Lung (tissue), 16 donors: ENCODE data around the gene SUPT3H. TPM values are rescaled to one million over a fixed set of nuclear protein-coding genes. Genes with fewer than 3 reads are reported as not detected.
A peak's percentile ranks its signal among the peaks of the same experiment; 100 is the strongest.

ENCODE experiments used
- ATAC-seq: fragments of 200-7000 bp; cut with Tn5 transposase; one replicate; pipeline ENCODE4 v1.9.1; 2020; ENCODE audit warnings: moderate number of reproducible peaks; ENCODE audit not compliant: insufficient read depth, low FRiP score
- DNase-seq, 3 donors: peaks; one replicate each; pipeline ENCODE4 v3.0.0-alpha.2; 2013 to 2017
- H3K27ac ChIP-seq, 2 donors: one replicate each; pipeline ENCODE4 v1.5.1; 2013; ENCODE audit warnings: mild to moderate bottlenecking in 2 of 2, moderate library complexity in 2 of 2, control low read depth in 1 of 2, inconsistent platforms in 1 of 2, low read depth in 1 of 2, low read length in 1 of 2
- H3K27me3 ChIP-seq, 3 donors: one replicate each; pipeline ENCODE4 v1.5.1; 2013; ENCODE audit warnings: low read length in 2 of 3; ENCODE audit not compliant: control insufficient read depth in 3 of 3, insufficient read depth in 3 of 3
- H3K36me3 ChIP-seq, 4 donors: one replicate each; pipeline ENCODE4 v1.5.1; 2013; ENCODE audit warnings: low read length in 4 of 4, mild to moderate bottlenecking in 1 of 4, moderate library complexity in 1 of 4; ENCODE audit not compliant: control insufficient read depth in 4 of 4, insufficient read depth in 4 of 4
- H3K4me1 ChIP-seq, 5 donors: one replicate each; pipeline ENCODE4 v1.5.1; 2013; ENCODE audit warnings: low read length in 5 of 5, mild to moderate bottlenecking in 2 of 5, moderate library complexity in 1 of 5; ENCODE audit not compliant: control insufficient read depth in 5 of 5, insufficient read depth in 5 of 5
- H3K4me3 ChIP-seq: one replicate; pipeline ENCODE4 v1.5.1; 2013; ENCODE audit warnings: mild to moderate bottlenecking, control low read depth, moderate library complexity
- H3K9ac ChIP-seq, 2 donors: one replicate each; pipeline ENCODE4 v1.5.1; 2013; ENCODE audit warnings: low read length in 2 of 2, control low read depth in 1 of 2; ENCODE audit not compliant: insufficient read depth in 1 of 2
- H3K9me3 ChIP-seq, 4 donors: one replicate each; pipeline ENCODE4 v1.5.1; 2013; ENCODE audit warnings: low read length in 3 of 4, mild to moderate bottlenecking in 1 of 4, moderate library complexity in 1 of 4; ENCODE audit not compliant: control insufficient read depth in 4 of 4, insufficient read depth in 3 of 4
- CTCF ChIP-seq: IDR thresholded peaks from 2 replicates; pipeline ENCODE4 v1.5.1; 2012; ENCODE audit warnings: mild to moderate bottlenecking; ENCODE audit errors: control extremely low read depth, extremely low read depth
- WGBS, 2 donors: extraction: QIAGEN DNeasy Blood & Tissue Kit; methylation state at CpG; one replicate each; pipeline ENCODE4 v1.1.7; 2013; 5-methylcytosine and 5-hydroxymethylcytosine counted together
- long read RNA-seq, 5 donors: transcript quantifications; one replicate each; lab custom pipeline, GENCODE V29; 2026
- polyA plus RNA-seq, 2 donors: library from polyadenylated mRNA; stranded (reverse); fragments of 200-250 nt; gene quantifications; one replicate each; pipeline ENCODE4 v1.2.1, GENCODE V29; 2013
- total RNA-seq, 2 donors: library from RNA; depleted of rRNA in 1 of 2; stranded (reverse); fragments of >200 nt in 1 of 2; gene quantifications; one replicate each; pipeline ENCODE4 v1.2.1, GENCODE V29; 2014 to 2021
- donor health status: control.
- donor health status: control.
- donor health status: Bipolar disorder and iron deficiency.
- donor health status: healthy.
- donor health status: DM: yes; HTN: yes; CAD: no.

SUPT3H gene
- 10 to 100 TPM in 1 of 2 donors, 1 to 10 TPM in 1; 6.8 to 17.4 TPM for total RNA-seq
- 1 to 10 TPM; 5.2 to 9.6 TPM for polyA plus RNA-seq
- long read RNA-seq, donor 1, partial matches to known transcripts: 6 of 6 reads
- long read RNA-seq, donor 1, other reads (novel, unspliced or antisense): 0 of 6 reads
- long read RNA-seq, donor 2: 0 reads
- long read RNA-seq, donor 3, partial matches to known transcripts: 6 of 6 reads
- long read RNA-seq, donor 3, other reads (novel, unspliced or antisense): 0 of 6 reads
- long read RNA-seq, donor 4: 0 reads
- long read RNA-seq, donor 5, partial matches to known transcripts: 6 of 6 reads
- long read RNA-seq, donor 5, other reads (novel, unspliced or antisense): 0 of 6 reads

DNA sequence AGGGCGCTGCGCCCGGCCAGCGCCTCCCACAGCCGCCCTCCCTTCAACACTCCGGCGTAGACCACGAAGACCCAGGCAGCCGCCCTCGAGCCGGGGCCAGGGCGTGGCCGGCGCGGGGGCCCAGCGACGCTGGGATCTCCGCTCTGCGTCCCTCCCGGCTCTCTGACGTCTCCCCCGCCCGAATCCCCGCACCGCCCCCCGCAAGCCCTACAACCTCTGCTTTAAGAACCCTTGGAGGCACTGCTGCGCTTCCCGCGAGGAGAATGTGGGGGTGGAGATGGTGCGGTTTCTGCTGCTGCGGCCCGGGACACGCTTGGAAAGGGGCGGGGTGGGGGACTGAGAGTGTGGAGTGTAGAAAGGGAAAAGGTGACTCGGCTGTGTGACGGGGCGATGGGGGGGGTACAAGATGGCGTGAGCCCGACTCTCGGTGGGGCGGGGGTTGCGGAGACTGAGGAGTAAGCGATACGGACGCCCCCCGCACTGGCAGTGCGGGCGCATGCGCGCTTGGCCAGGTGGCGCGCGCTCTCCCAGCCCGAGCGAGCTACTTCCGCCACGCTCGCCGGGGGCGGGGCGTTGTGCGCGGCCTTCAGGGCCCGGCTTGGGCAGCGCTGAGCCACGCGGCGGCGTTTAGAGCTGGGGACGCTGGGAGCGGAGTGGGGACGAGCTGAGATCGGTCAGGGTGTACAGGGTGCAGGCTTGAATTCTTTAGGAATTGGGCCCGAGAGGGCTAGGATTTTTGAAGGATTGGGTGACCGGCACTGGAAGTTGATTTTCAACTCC is at the start of gene SUPT3H:
Gene SUPT3H (minus strand): TSS at position 381 of the 780 bp plus-strand sequence.
- DNase-seq (peak; percentile 96 to 99 (median 97)), ATAC-seq (peak; percentile 96)
- Histone ChIP-seq H3K9ac (peak within 1 kb of the TSS; percentile 97 to 98), H3K36me3 (no peaks in the 10 kb centered on the region), H3K4me3 (peak within 1 kb of the TSS; percentile 68), H3K4me1 (peaks cover 0 to 16% (median 0%) of the 10 kb centered on the region in 5 donors), H3K9me3 (no peaks in the 10 kb centered on the region), H3K27me3 (no peaks in the 10 kb centered on the region), H3K27ac (peak within 1 kb of the TSS; percentile 69 to 97)
- WGBS, 2 donors: 1% methylated on average over 75 of the region's 75 CpGs
- no peak for TF ChIP-seq CTCF

- WGBS, 2 donors: 85 to 88% methylated on average over 4 of the region's 4 CpGs
- ATAC-seq (no peak), DNase-seq (no peak)
- Histone ChIP-seq H3K36me3 (no peaks in the 10 kb centered on the region), H3K27ac (no peak overlapping the region), H3K27me3 (peaks cover 0 to 52% (median 5%) of the 10 kb centered on the region in 3 donors), H3K9ac (no peak overlapping the region), H3K9me3 (no peaks in the 10 kb centered on the region), H3K4me3 (no peak overlapping the region), H3K4me1 (peaks cover 0 to 19% (median 2%) of the 10 kb centered on the region in 5 donors)
- no peak for TF ChIP-seq CTCF
Observed at GRCh38 chr6:45426251-45426650, 48.5 kb upstream of the SUPT3H start.

- ATAC-seq (no peak), DNase-seq (no peak)
- TF ChIP-seq CTCF: no peak
- H3K4me1 ChIP-seq: peaks cover 3 to 36% (median 7%) of the 10 kb centered on the region in 5 donors
- no peaks in the 10 kb centered on the region for H3K9me3 ChIP-seq
- H3K27ac ChIP-seq: peak overlapping the region in 1 of 2 donors; percentile 48
- H3K9ac ChIP-seq: no peak overlapping the region
- WGBS, 2 donors: 23 to 56% methylated on average over 6 of the region's 6 CpGs
- H3K4me3 ChIP-seq: no peak overlapping the region
- H3K27me3 ChIP-seq: peaks cover 0 to 70% (median 23%) of the 10 kb centered on the region in 3 donors
- no peaks in the 10 kb centered on the region for H3K36me3 ChIP-seq
Observed at GRCh38 chr6:45424451-45424861, 46.7 kb upstream of the SUPT3H start.
